CD14-positive monocyte (primary cell): ENCODE data around the gene SEPTIN14. TPM values are rescaled to one million over a fixed set of nuclear protein-coding genes. Genes with fewer than 3 reads are reported as not detected.
"Not testable (repeated sequence)": the region's sequence is repeated elsewhere in the genome, so short reads cannot be mapped to it uniquely, and the experiment has no call there.

Experiments
- DNase-seq, 3 donors: peaks; one replicate each; pipeline ENCODE4 v3.0.0-alpha.2; 2011 to 2022
- H2AFZ ChIP-seq: 2 replicates; pipeline ENCODE4 v1.6.0; 2012; ENCODE audit warnings: mild to moderate bottlenecking, low read depth, low read length, inconsistent platforms; ENCODE audit not compliant: insufficient read depth, poor library complexity, severe bottlenecking
- H3K27ac ChIP-seq, 2 donors: 1 replicate in 1 of 2; 2 replicates in 1 of 2; pipeline ENCODE4 v1.5.1; 2012 to 2013; ENCODE audit warnings: low read length in 2 of 2, control low read depth in 1 of 2, inconsistent platforms in 1 of 2, low read depth in 1 of 2, mild to moderate bottlenecking in 1 of 2
- H3K27me3 ChIP-seq, 2 donors: one replicate each; pipeline versions ENCODE4 v1.6.0 to v1.6.1; 2011 to 2013; ENCODE audit warnings: low read length in 2 of 2; ENCODE audit not compliant: control insufficient read depth in 2 of 2, insufficient read depth in 2 of 2
- H3K36me3 ChIP-seq, 2 donors: replicated peaks in 1 of 2; 1 replicate in 1 of 2; 2 replicates in 1 of 2; pipeline versions ENCODE4 v1.5.1 to v1.6.1; 2012 to 2013; ENCODE audit warnings: low read length in 2 of 2, control low read depth in 1 of 2, inconsistent platforms in 1 of 2, mild to moderate bottlenecking in 1 of 2; ENCODE audit not compliant: insufficient read depth in 2 of 2, control insufficient read depth in 1 of 2
- H3K4me1 ChIP-seq, 2 donors: 1 replicate in 1 of 2; 2 replicates in 1 of 2; pipeline versions ENCODE4 v1.5.1 to v1.6.1; 2012 to 2013; ENCODE audit warnings: low read length in 2 of 2, control low read depth in 1 of 2, inconsistent platforms in 1 of 2, mild to moderate bottlenecking in 1 of 2, moderate library complexity in 1 of 2; ENCODE audit not compliant: insufficient read depth in 2 of 2, control insufficient read depth in 1 of 2
- H3K4me2 ChIP-seq: replicated peaks from 2 replicates; pipeline ENCODE3; 2012; ENCODE audit warnings: low read length, moderate library complexity, mild to moderate bottlenecking; ENCODE audit not compliant: poor library complexity, severe bottlenecking; ENCODE audit errors: extremely low read depth
- H3K4me3 ChIP-seq, 3 experiments: fragments of 200-600 bp in 1 of 3; sonication (generic) in 1 of 3; replicated peaks in 1 of 3; 1 replicate in 2 of 3; 2 replicates in 1 of 3; pipeline ENCODE4 v1.5.1; 2011 to 2013; ENCODE audit warnings: low read length in 3 of 3, mild to moderate bottlenecking in 3 of 3, control low read depth in 2 of 3, low read depth in 2 of 3, inconsistent platforms in 1 of 3, moderate library complexity in 1 of 3
- H3K79me2 ChIP-seq: 2 replicates; pipeline ENCODE4 v1.6.0; 2012; ENCODE audit warnings: mild to moderate bottlenecking, control low read depth, inconsistent platforms, low read length, moderate library complexity; ENCODE audit not compliant: insufficient read depth
- H3K9ac ChIP-seq: 2 replicates; pipeline ENCODE4 v1.6.0; 2017; ENCODE audit warnings: low read length, mild to moderate bottlenecking; ENCODE audit not compliant: insufficient read depth, poor library complexity, severe bottlenecking
- H3K9me3 ChIP-seq, 2 donors: replicated peaks in 1 of 2; 1 replicate in 1 of 2; 2 replicates in 1 of 2; pipeline versions ENCODE4 v1.5.1 to v1.6.1; 2012 to 2013; ENCODE audit warnings: low read length in 2 of 2, control low read depth in 1 of 2; ENCODE audit not compliant: control insufficient read depth in 1 of 2, insufficient read depth in 1 of 2
- H4K20me1 ChIP-seq: 2 replicates; pipeline ENCODE4 v1.6.0; 2012; ENCODE audit warnings: mild to moderate bottlenecking, low read length, control low read depth, moderate library complexity; ENCODE audit not compliant: insufficient read depth
- H3K27ac Mint-ChIP-seq, 7 donors: one replicate each; pipeline ENCODE4 v1.8.0; 2020; ENCODE audit warnings: mild to moderate bottlenecking in 7 of 7, mixed read lengths in 7 of 7, moderate library complexity in 6 of 7, inconsistent platforms in 2 of 7
- H3K27me3 Mint-ChIP-seq, 3 donors: one replicate each; pipeline ENCODE4 v1.8.0; 2021 to 2022; ENCODE audit warnings: low read depth in 3 of 3, mild to moderate bottlenecking in 3 of 3, mixed read lengths in 3 of 3, moderate library complexity in 3 of 3, inconsistent platforms in 1 of 3
- H3K36me3 Mint-ChIP-seq, 2 donors: one replicate each; pipeline ENCODE4 v1.8.0; 2020; ENCODE audit warnings: mixed read lengths in 2 of 2, inconsistent platforms in 1 of 2, mild to moderate bottlenecking in 1 of 2
- H3K4me1 Mint-ChIP-seq: one replicate; pipeline ENCODE4 v1.8.0; 2020; ENCODE audit warnings: mild to moderate bottlenecking, mixed read lengths
- H3K4me3 Mint-ChIP-seq, 2 donors: one replicate each; pipeline ENCODE4 v1.8.0; 2020; ENCODE audit warnings: mild to moderate bottlenecking in 2 of 2, mixed read lengths in 2 of 2, moderate library complexity in 1 of 2
- H3K9me3 Mint-ChIP-seq, 7 donors: one replicate each; pipeline ENCODE4 v1.8.0; 2020 to 2022; ENCODE audit warnings: mixed read lengths in 7 of 7, mild to moderate bottlenecking in 6 of 7, moderate library complexity in 6 of 7, inconsistent platforms in 2 of 7
- CTCF ChIP-seq: fragments of 200-600 bp; IDR thresholded peaks from one replicate; pipeline ENCODE4 v1.8.0; 2022; ENCODE audit warnings: antibody characterized with exemption, mild to moderate bottlenecking
- WGBS: methylation state at CpG from one replicate; pipeline ENCODE4 v1.1.5; 2013; ENCODE audit warnings: missing lambda C conversion rate; ENCODE audit not compliant: insufficient coverage; 5-methylcytosine and 5-hydroxymethylcytosine counted together
- intact Hi-C, 2 donors: fragments of 100-400 bp; cut with micrococcal nuclease; formaldehyde crosslinking; loops; one replicate each; pipeline versions ENCODE4 v1.15.0 to v1.15.1; 2023
- polyA plus RNA-seq, 3 donors: library from polyadenylated mRNA; depleted of rRNA in 1 of 3; unstranded in 2 of 3; stranded (reverse) in 1 of 3; fragments of 300-500 nt in 2 of 3; fragments of >200 nt in 1 of 3; fragmentation: Illumina TruSeq in 2 of 3; gene quantifications; 1 replicate in 2 of 3; 2 replicates in 1 of 3; pipeline ENCODE4 v1.2.3, GENCODE V29; 2012 to 2021

Gene SEPTIN14
- polyA plus RNA-seq, 3 donors: not detected

GRCh38 chr7:55873765-55874164, 11.2 kb upstream of the SEPTIN14 start:
- Histone ChIP-seq H3K9ac (no peak overlapping the region), H3K27ac (no peak overlapping the region), H3K27me3 (no peaks in the 10 kb centered on the region), H4K20me1 (no peaks in the 10 kb centered on the region), H3K4me3 (no peak overlapping the region), H3K36me3 (no peaks in the 10 kb centered on the region), H2AFZ (no peak overlapping the region), H3K9me3 (peaks cover 0 to 6% of the 10 kb centered on the region in 2 donors), H3K79me2 (no peaks in the 10 kb centered on the region), H3K4me2 (no peak overlapping the region), H3K4me1 (no peaks in the 10 kb centered on the region)
- Mint-ChIP-seq H3K4me3 (no peak overlapping the region), H3K9me3 (peaks cover 5 to 21% (median 13%) of the 10 kb centered on the region in 7 donors), H3K36me3 (no peaks in the 10 kb centered on the region), H3K27me3 (peaks cover 2 to 5% (median 2%) of the 10 kb centered on the region in 3 donors), H3K4me1 (no peaks in the 10 kb centered on the region), H3K27ac (no peak overlapping the region)
- no peak for DNase-seq
- WGBS: 94% methylated on average over 3 of the region's 3 CpGs
- intact Hi-C loops: no loop called here
- no peak for TF ChIP-seq CTCF

DNA sequence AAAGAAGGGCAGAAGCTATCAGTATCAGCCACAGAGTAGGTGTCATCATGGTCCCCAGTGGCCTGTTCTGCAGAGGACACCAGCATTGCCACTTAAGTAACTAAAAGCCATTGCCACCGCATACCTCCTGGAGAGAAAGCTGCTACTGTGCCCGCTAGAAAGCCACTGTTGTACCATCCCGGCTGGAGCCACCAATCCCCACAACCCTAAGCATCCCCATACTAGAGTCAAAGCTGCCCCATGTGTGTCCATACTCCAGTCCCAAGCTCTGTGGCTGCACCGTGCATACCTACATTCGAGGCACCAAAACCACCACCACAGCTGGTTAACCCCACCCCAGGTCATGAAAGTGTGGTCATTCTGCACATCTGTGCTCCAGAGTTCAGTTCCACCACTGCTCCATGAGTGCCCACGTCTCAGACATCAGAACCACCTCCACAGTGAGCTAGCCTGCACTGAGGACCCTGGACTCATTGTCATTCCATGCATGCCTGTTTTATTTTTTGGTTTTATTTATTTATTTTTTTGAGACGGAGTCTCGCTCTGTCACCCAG, 9.5 kb upstream of the SEPTIN14 start:
- Histone ChIP-seq H2AFZ (no peak overlapping the region), H3K4me3 (no peak overlapping the region), H3K9me3 (peaks cover 0 to 6% of the 10 kb centered on the region in 2 donors), H3K4me2 (no peak overlapping the region), H3K4me1 (no peaks in the 10 kb centered on the region), H3K27ac (no peak overlapping the region), H3K9ac (no peak overlapping the region), H3K79me2 (no peaks in the 10 kb centered on the region), H3K36me3 (no peaks in the 10 kb centered on the region), H4K20me1 (no peaks in the 10 kb centered on the region), H3K27me3 (no peaks in the 10 kb centered on the region)
- intact Hi-C loops: no loop called here
- WGBS: 93% methylated on average over 5 of the region's 8 CpGs
- H3K27ac Mint-ChIP-seq: no peak overlapping the region
- H3K4me1 Mint-ChIP-seq: no peaks in the 10 kb centered on the region
- no peak for TF ChIP-seq CTCF
- no peak for DNase-seq
- no peak overlapping the region for H3K4me3 Mint-ChIP-seq
- H3K27me3 Mint-ChIP-seq: peaks cover 0 to 4% (median 2%) of the 10 kb centered on the region in 3 donors
- H3K36me3 Mint-ChIP-seq: no peaks in the 10 kb centered on the region
- H3K9me3 Mint-ChIP-seq: peaks cover 5 to 35% (median 19%) of the 10 kb centered on the region in 7 donors

DNA sequence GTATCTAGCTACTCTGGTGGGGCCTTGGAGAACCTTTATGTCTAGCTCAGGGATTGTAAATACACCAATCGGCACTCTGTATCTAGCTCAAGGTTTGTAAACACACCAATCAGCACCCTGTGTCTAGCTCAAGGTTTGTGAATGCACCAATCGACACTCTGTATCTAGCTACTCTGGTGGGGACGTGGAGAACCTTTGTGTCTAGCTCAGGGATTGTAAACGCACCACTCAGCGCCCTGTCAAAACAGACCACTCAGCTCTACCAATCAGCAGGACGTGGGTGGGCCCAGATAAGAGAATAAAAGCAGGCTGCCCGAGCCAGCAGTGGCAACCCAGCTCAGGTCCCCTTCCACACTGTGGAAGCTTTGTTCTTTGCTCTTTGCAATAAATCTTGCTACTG, 6.4 kb upstream of the SEPTIN14 start:
- intact Hi-C loops, H3K27me3 Mint-ChIP-seq: not testable (repeated sequence)

More for the DNA sequence above, 6.4 kb upstream of the SEPTIN14 start:
- H4K20me1 ChIP-seq, H3K4me1 Mint-ChIP-seq, H3K4me2 ChIP-seq, H3K27me3 ChIP-seq, H3K27ac ChIP-seq, H2AFZ ChIP-seq, H3K4me1 ChIP-seq, H3K4me3 Mint-ChIP-seq, H3K36me3 Mint-ChIP-seq, H3K36me3 ChIP-seq, H3K9me3 ChIP-seq, H3K9ac ChIP-seq, H3K79me2 ChIP-seq, H3K4me3 ChIP-seq, DNase-seq: not testable (repeated sequence)
- Mint-ChIP-seq H3K27ac (peak overlapping the region in 1 of 7 donors; percentile 68), H3K9me3 (peaks cover 5 to 42% (median 28%) of the 10 kb centered on the region in 7 donors)
- 71% methylated on average over 3 of the region's 7 CpGs for WGBS
